ENCODE data around the gene AKR1B15. TPM values are rescaled to one million over a fixed set of nuclear protein-coding genes. Genes with fewer than 3 reads are reported as not detected.
"Not testable (repeated sequence)": the region's sequence is repeated elsewhere in the genome, so short reads cannot be mapped to it uniquely, and the experiment has no call there.

The AKR1B15 gene
- total RNA-seq, 2 donors from 2014 or later: not detected

DNA sequence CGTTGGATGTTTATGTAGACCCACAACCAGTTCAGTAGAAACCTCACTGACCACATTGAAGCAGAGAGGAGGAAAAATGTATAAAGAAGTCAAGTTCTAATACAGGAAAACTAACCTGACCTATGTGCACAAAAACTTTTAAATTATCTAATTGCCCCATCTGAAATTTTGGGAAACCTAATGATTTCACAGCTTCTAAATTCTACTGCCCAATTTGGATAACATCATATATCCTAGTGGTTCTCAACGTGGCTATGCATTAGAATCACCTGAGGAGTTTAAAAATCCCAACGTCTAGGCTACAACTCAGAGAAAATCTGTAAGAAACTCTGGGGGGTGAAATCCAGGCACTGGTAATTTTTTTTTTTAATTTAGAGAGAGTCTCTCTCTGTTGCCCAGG is 14.3 kb upstream of the AKR1B15 start:
- Histone ChIP-seq H3K9ac (ENCODE audit: extremely low read depth, low read length, poor library complexity, severe bottlenecking) (no peak overlapping the region), H3K4me1 (ENCODE audit: control insufficient read depth, insufficient read depth, low read length) (no peaks in the 10 kb centered on the region), H3K27ac (ENCODE audit: low read depth, low read length) (no peak overlapping the region), H3K27me3 (ENCODE audit: control insufficient read depth, insufficient read depth, low read length, poor library complexity, severe bottlenecking) (no peaks in the 10 kb centered on the region), H3K9me3 (ENCODE audit: control insufficient read depth, low read length) (no peaks in the 10 kb centered on the region), H3K4me3 (ENCODE audit: low read length) (no peak overlapping the region), H3K36me3 (ENCODE audit: control insufficient read depth, insufficient read depth, low read length) (no peaks in the 10 kb centered on the region)
- WGBS, 2 experiments (ENCODE audit: insufficient coverage in 1 of 2, insufficient read length in 1 of 2): 95 to 100% methylated on average over 2 to 3 of the region's 3 CpGs
- TF ChIP-seq, protein P1, sequence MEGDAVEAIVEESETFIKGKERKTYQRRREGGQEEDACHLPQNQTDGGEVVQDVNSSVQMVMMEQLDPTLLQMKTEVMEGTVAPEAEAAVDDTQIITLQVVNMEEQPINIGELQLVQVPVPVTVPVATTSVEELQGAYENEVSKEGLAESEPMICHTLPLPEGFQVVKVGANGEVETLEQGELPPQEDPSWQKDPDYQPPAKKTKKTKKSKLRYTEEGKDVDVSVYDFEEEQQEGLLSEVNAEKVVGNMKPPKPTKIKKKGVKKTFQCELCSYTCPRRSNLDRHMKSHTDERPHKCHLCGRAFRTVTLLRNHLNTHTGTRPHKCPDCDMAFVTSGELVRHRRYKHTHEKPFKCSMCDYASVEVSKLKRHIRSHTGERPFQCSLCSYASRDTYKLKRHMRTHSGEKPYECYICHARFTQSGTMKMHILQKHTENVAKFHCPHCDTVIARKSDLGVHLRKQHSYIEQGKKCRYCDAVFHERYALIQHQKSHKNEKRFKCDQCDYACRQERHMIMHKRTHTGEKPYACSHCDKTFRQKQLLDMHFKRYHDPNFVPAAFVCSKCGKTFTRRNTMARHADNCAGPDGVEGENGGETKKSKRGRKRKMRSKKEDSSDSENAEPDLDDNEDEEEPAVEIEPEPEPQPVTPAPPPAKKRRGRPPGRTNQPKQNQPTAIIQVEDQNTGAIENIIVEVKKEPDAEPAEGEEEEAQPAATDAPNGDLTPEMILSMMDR (conservative IDR thresholded peaks at IDR 0.05): no peak
- Mint-ChIP-seq H3K36me3 (ENCODE audit: low read depth) (no peaks in the 10 kb centered on the region), H3K27me3 (ENCODE audit: insufficient read depth) (no peaks in the 10 kb centered on the region), H3K27ac (no peak overlapping the region), H3K4me3 (no peak overlapping the region), H3K9me3 (no peaks in the 10 kb centered on the region), H3K4me1 (no peaks in the 10 kb centered on the region)
- no peak for DNase-seq

DNA sequence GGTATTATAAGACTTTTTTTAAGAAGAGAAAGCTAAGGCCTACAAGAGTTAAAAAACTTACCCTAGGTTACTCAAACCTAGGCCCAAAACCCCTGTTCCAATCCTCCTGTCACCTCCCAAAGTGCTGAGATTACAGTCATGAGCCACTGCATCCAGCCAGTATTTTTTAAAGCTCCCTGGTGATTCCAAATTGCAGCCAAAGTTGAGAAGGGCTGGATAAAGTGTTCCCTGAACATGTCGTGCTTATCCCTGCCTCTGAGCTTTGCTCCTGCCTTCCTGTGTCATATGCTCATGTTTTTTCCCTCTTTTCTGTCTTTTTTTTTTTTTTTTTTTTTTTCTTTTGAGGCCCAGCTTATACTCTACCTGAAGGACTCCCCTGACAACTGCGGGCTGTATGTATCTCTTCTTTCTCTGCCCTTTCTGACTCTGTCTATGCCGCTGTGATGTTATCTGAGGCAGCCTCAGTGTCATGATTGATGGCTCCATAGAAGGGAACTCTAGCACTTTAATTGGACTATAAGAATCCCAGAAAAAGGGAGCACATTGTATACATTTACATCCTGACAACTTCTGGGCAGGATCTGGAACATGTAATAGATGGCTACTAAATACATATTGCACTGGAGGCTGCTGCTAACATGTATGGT is 13.5 kb upstream of the AKR1B15 start:
- no peaks in the 10 kb centered on the region for H3K27me3 Mint-ChIP-seq (ENCODE audit: insufficient read depth)
- no peaks in the 10 kb centered on the region for H3K9me3 ChIP-seq (ENCODE audit: control insufficient read depth, low read length)
- no peak overlapping the region for H3K27ac ChIP-seq (ENCODE audit: low read depth, low read length)
- H3K36me3 ChIP-seq (ENCODE audit: control insufficient read depth, insufficient read depth, low read length): no peaks in the 10 kb centered on the region
- no peaks in the 10 kb centered on the region for H3K4me1 ChIP-seq (ENCODE audit: control insufficient read depth, insufficient read depth, low read length)
- no peak overlapping the region for H3K4me3 Mint-ChIP-seq
- H3K36me3 Mint-ChIP-seq (ENCODE audit: low read depth): no peaks in the 10 kb centered on the region
- H3K9me3 Mint-ChIP-seq: no peaks in the 10 kb centered on the region
- H3K27ac Mint-ChIP-seq: no peak overlapping the region
- WGBS, 2 experiments (ENCODE audit: insufficient coverage in 1 of 2, insufficient read length in 1 of 2): 88 to 93% methylated on average over 2 to 3 of the region's 3 CpGs
- TF ChIP-seq, protein P1 (conservative IDR thresholded peaks at IDR 0.05): no peak
- H3K9ac ChIP-seq (ENCODE audit: extremely low read depth, low read length, poor library complexity, severe bottlenecking): no peak overlapping the region
- no peak for DNase-seq
- no peak overlapping the region for H3K4me3 ChIP-seq (ENCODE audit: low read length)
- H3K4me1 Mint-ChIP-seq: no peaks in the 10 kb centered on the region
- no peaks in the 10 kb centered on the region for H3K27me3 ChIP-seq (ENCODE audit: control insufficient read depth, insufficient read depth, low read length, poor library complexity, severe bottlenecking)

- TF ChIP-seq, protein P1 (conservative IDR thresholded peaks at IDR 0.05): no peak
- no peaks in the 10 kb centered on the region for H3K36me3 ChIP-seq (ENCODE audit: control insufficient read depth, insufficient read depth, low read length)
- Mint-ChIP-seq H3K27me3 (ENCODE audit: insufficient read depth) (no peaks in the 10 kb centered on the region), H3K36me3 (ENCODE audit: low read depth) (no peaks in the 10 kb centered on the region), H3K9me3 (no peaks in the 10 kb centered on the region), H3K27ac (no peak overlapping the region), H3K4me3 (no peak overlapping the region), H3K4me1 (peaks cover 3% of the 10 kb centered on the region)
- H3K27me3 ChIP-seq (ENCODE audit: control insufficient read depth, insufficient read depth, low read length, poor library complexity, severe bottlenecking): no peaks in the 10 kb centered on the region
- no peak overlapping the region for H3K4me3 ChIP-seq (ENCODE audit: low read length)
- H3K27ac ChIP-seq (ENCODE audit: low read depth, low read length): no peak overlapping the region
- no peaks in the 10 kb centered on the region for H3K9me3 ChIP-seq (ENCODE audit: control insufficient read depth, low read length)
- H3K9ac ChIP-seq (ENCODE audit: extremely low read depth, low read length, poor library complexity, severe bottlenecking): no peak overlapping the region
- H3K4me1 ChIP-seq (ENCODE audit: control insufficient read depth, insufficient read depth, low read length): no peaks in the 10 kb centered on the region
- DNase-seq: peak; percentile 27
- 88 to 100% methylated on average over 1 to 3 of the region's 3 CpGs for WGBS, 2 experiments (ENCODE audit: insufficient coverage in 1 of 2, insufficient read length in 1 of 2)
Measured at GRCh38 chr7:134535919-134536299, 13.0 kb upstream of the AKR1B15 start.

DNA sequence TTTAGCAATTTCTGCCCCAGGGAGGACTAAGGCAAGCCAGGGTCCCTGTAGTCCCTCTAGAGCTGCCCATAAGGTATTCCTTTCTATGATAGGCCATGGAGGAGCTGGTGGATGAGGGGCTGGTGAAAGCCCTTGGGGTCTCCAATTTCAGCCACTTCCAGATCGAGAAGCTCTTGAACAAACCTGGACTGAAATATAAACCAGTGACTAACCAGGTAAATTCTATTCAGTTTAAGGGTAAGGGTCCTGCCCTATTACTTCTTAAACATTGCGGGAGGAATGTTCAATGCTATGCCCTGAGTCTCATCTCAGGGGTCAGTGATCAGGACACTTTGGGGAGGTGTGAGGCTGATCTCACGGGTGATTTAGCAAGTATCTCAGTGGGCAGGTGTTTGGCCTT is 12.4 kb upstream of the AKR1B15 start:
- not testable (repeated sequence) for H3K4me1 ChIP-seq (ENCODE audit: control insufficient read depth, insufficient read depth, low read length); H3K27ac ChIP-seq (ENCODE audit: low read depth, low read length); DNase-seq; H3K4me3 ChIP-seq (ENCODE audit: low read length); H3K36me3 Mint-ChIP-seq (ENCODE audit: low read depth); H3K27me3 Mint-ChIP-seq (ENCODE audit: insufficient read depth); H3K27ac Mint-ChIP-seq; H3K9ac ChIP-seq (ENCODE audit: extremely low read depth, low read length, poor library complexity, severe bottlenecking); H3K9me3 ChIP-seq (ENCODE audit: control insufficient read depth, low read length); H3K9me3 Mint-ChIP-seq; H3K4me3 Mint-ChIP-seq; H3K27me3 ChIP-seq (ENCODE audit: control insufficient read depth, insufficient read depth, low read length, poor library complexity, severe bottlenecking); H3K36me3 ChIP-seq (ENCODE audit: control insufficient read depth, insufficient read depth, low read length); H3K4me1 Mint-ChIP-seq
- 94 to 100% methylated on average over 1 to 3 of the region's 3 CpGs for WGBS, 2 experiments (ENCODE audit: insufficient coverage in 1 of 2, insufficient read length in 1 of 2)

DNA sequence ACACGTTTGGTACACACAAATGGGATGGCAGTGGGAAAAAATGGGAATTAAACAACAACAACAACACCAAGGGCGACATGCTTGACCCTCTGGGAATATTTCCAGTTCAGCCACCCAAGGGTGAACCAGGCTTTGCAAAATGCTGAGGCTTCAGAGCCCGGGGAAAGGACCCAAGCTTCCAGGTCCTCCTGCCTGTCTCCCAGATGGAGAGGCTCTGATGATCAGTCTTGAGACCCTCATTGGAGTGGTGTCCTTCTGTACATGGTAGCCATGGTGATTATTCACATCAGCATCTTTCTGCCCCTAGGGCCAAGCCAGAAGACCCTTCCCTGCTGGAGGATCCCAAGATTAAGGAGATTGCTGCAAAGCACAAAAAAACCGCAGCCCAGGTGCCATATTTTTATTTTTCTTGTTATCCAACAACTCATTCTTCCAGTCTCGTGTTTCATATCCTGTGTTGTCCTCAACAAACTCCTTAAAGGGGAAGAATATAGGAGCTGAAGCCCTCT is 11.6 kb upstream of the AKR1B15 start:
- H3K27me3 Mint-ChIP-seq (ENCODE audit: insufficient read depth); H3K4me3 ChIP-seq (ENCODE audit: low read length); H3K9me3 Mint-ChIP-seq; H3K9me3 ChIP-seq (ENCODE audit: control insufficient read depth, low read length); H3K4me1 Mint-ChIP-seq; H3K27ac ChIP-seq (ENCODE audit: low read depth, low read length); H3K4me1 ChIP-seq (ENCODE audit: control insufficient read depth, insufficient read depth, low read length); H3K9ac ChIP-seq (ENCODE audit: extremely low read depth, low read length, poor library complexity, severe bottlenecking); H3K36me3 Mint-ChIP-seq (ENCODE audit: low read depth); H3K4me3 Mint-ChIP-seq; H3K27me3 ChIP-seq (ENCODE audit: control insufficient read depth, insufficient read depth, low read length, poor library complexity, severe bottlenecking); H3K27ac Mint-ChIP-seq; H3K36me3 ChIP-seq (ENCODE audit: control insufficient read depth, insufficient read depth, low read length): not testable (repeated sequence)
- 94% methylated on average over 4 of the region's 5 CpGs; no CpG with 5 or more reads in 1 of the 2 experiments for WGBS, 2 experiments (ENCODE audit: insufficient coverage in 1 of 2, insufficient read length in 1 of 2)
- peak; percentile 1 for DNase-seq

Data from endodermal cell (in vitro differentiated cells).